ENCODE measurements around the gene SERPINA9. TPM values are rescaled to one million over a fixed set of nuclear protein-coding genes. Genes with fewer than 3 reads are reported as not detected.

The SERPINA9 gene
- total RNA-seq, 1 experiment from 2014 or later = not detected

- H4K20me1 ChIP-seq (ENCODE audit: insufficient read depth) = no peaks in the 10 kb centered on the region
- ChIA-PET CTCF (no interaction called here), RAD21 (ENCODE audit: low non-redundant PET in 1 of 2, low total read pairs in 2 of 2, uncharacterized antibody in 2 of 2, unreplicated experiment in 2 of 2) (no interaction called here), POLR2A (no interaction called here)
- no peak overlapping the region for H3K4me3 ChIP-seq (replicated peaks in 1 of 2; ENCODE audit: low read depth in 1 of 2, low read length in 2 of 2)
- DNase-seq (ENCODE audit: low read depth, low spot score) (no peak), ATAC-seq (no peak)
- TF ChIP-seq EZH2phosphoT487 (IDR thresholded peaks at IDR 0.05; ENCODE audit: borderline replicate concordance) = no peak
- no peak for TF ChIP-seq SRF (IDR thresholded peaks at IDR 0.05; ENCODE audit: low read depth)
- no peak for TF ChIP-seq YY1 (IDR thresholded peaks at IDR 0.05; ENCODE audit: extremely low read depth, insufficient replicate concordance, low read depth, low read length)
- TF ChIP-seq EGR1 (IDR thresholded peaks at IDR 0.05; ENCODE audit: low read depth) = no peak
- no peak for TF ChIP-seq ZNF274 (IDR thresholded peaks at IDR 0.05; ENCODE audit: low read depth, low read length)
- no peak for TF ChIP-seq CBX3 (IDR thresholded peaks at IDR 0.05; ENCODE audit: low read depth)
- no peak for TF ChIP-seq POLR2A (IDR thresholded peaks at IDR 0.05; ENCODE audit: borderline replicate concordance, extremely low read depth, insufficient read depth, insufficient read length)
- no peak for TF ChIP-seq CEBPB (IDR thresholded peaks at IDR 0.05; ENCODE audit: low read depth)
- no peaks in the 10 kb centered on the region for H3K9me3 ChIP-seq (ENCODE audit: control insufficient read depth in 1 of 2, insufficient read depth in 1 of 2, low read depth in 1 of 2, low read length in 2 of 2)
- no peak overlapping the region for H3K4me2 ChIP-seq (ENCODE audit: low read length)
- intact Hi-C loops (cut with micrococcal nuclease) = no loop called here
- H3K9ac ChIP-seq (ENCODE audit: low read length) = no peak overlapping the region
- H3K4me1 ChIP-seq (ENCODE audit: control insufficient read depth in 1 of 2, insufficient read depth in 2 of 2, low read length in 2 of 2) = no peaks in the 10 kb centered on the region
- no peaks in the 10 kb centered on the region for H3K9me2 ChIP-seq (ENCODE audit: insufficient read depth)
- H3K27ac ChIP-seq (ENCODE audit: low read depth, low read length) = no peak overlapping the region
- no peak overlapping the region for H2AFZ ChIP-seq (ENCODE audit: low read depth, low read length, poor library complexity, severe bottlenecking)
- no peaks in the 10 kb centered on the region for H3K79me2 ChIP-seq (ENCODE audit: insufficient read depth, low read length)
- H3K36me3 ChIP-seq (ENCODE audit: control insufficient read depth in 1 of 2, insufficient read depth in 2 of 2, low read length in 2 of 2) = no peaks in the 10 kb centered on the region
- no TSS peak for BruUV-seq (replicated peaks)
- peaks cover 17% of the 10 kb centered on the region; the same call in 1 of the 2 replicates for H3K27me3 ChIP-seq (ENCODE audit: insufficient read depth, low read length)
Measured at GRCh38 chr14:94499673-94500072, 23.7 kb upstream of the SERPINA9 start.

- Histone ChIP-seq H3K36me3 (ENCODE audit: control insufficient read depth in 1 of 2, insufficient read depth in 2 of 2, low read length in 2 of 2) (no peaks in the 10 kb centered on the region), H3K27me3 (ENCODE audit: insufficient read depth, low read length) (peaks cover 32% of the 10 kb centered on the region; the same call in 1 of the 2 replicates), H3K4me3 (replicated peaks in 1 of 2; ENCODE audit: low read depth in 1 of 2, low read length in 2 of 2) (no peak overlapping the region), H4K20me1 (ENCODE audit: insufficient read depth) (no peaks in the 10 kb centered on the region), H3K4me1 (ENCODE audit: control insufficient read depth in 1 of 2, insufficient read depth in 2 of 2, low read length in 2 of 2) (no peaks in the 10 kb centered on the region), H3K4me2 (ENCODE audit: low read length) (no peak overlapping the region), H3K9me2 (ENCODE audit: insufficient read depth) (no peaks in the 10 kb centered on the region), H3K9ac (ENCODE audit: low read length) (no peak overlapping the region), H2AFZ (ENCODE audit: low read depth, low read length, poor library complexity, severe bottlenecking) (no peak overlapping the region), H3K9me3 (ENCODE audit: control insufficient read depth in 1 of 2, insufficient read depth in 1 of 2, low read depth in 1 of 2, low read length in 2 of 2) (no peaks in the 10 kb centered on the region), H3K79me2 (ENCODE audit: insufficient read depth, low read length) (no peaks in the 10 kb centered on the region), H3K27ac (ENCODE audit: low read depth, low read length) (no peak overlapping the region)
- POLR2A ChIA-PET = no interaction called here
- RAD21 ChIA-PET (ENCODE audit: low non-redundant PET in 1 of 2, low total read pairs in 2 of 2, uncharacterized antibody in 2 of 2, unreplicated experiment in 2 of 2) = no interaction called here
- ATAC-seq (no peak), DNase-seq (ENCODE audit: low read depth, low spot score) (no peak)
- intact Hi-C loops (cut with micrococcal nuclease) = no loop called here
- CTCF ChIA-PET = no interaction called here
- no TSS peak for BruUV-seq (replicated peaks)
- TF ChIP-seq CBX3 (IDR thresholded peaks at IDR 0.05; ENCODE audit: low read depth) = no peak
- TF ChIP-seq REST (IDR thresholded peaks at IDR 0.05; ENCODE audit: low read depth) = no peak
- no peak for TF ChIP-seq RAD21 (IDR thresholded peaks at IDR 0.05; ENCODE audit: low read depth)
- no peak for TF ChIP-seq SP1 (IDR thresholded peaks at IDR 0.05; ENCODE audit: low read depth)
- no peak for TF ChIP-seq FOSL1 (IDR thresholded peaks at IDR 0.05; ENCODE audit: low read depth)
- no peak for TF ChIP-seq JUND (IDR thresholded peaks at IDR 0.05)
- TF ChIP-seq POLR2AphosphoS5 (IDR thresholded peaks at IDR 0.05; ENCODE audit: low read depth, low read length) = no peak
- TF ChIP-seq ZNF274 (IDR thresholded peaks at IDR 0.05; ENCODE audit: low read depth, low read length) = no peak
- no peak for TF ChIP-seq EZH2 (IDR thresholded peaks at IDR 0.05)
- TF ChIP-seq SRF (IDR thresholded peaks at IDR 0.05; ENCODE audit: low read depth) = no peak
- TF ChIP-seq EGR1 (IDR thresholded peaks at IDR 0.05; ENCODE audit: low read depth) = no peak
- no peak for TF ChIP-seq SIN3A (IDR thresholded peaks at IDR 0.05; ENCODE audit: low read depth)
- TF ChIP-seq EZH2phosphoT487 (IDR thresholded peaks at IDR 0.05; ENCODE audit: borderline replicate concordance) = no peak
- TF ChIP-seq, protein P1, sequence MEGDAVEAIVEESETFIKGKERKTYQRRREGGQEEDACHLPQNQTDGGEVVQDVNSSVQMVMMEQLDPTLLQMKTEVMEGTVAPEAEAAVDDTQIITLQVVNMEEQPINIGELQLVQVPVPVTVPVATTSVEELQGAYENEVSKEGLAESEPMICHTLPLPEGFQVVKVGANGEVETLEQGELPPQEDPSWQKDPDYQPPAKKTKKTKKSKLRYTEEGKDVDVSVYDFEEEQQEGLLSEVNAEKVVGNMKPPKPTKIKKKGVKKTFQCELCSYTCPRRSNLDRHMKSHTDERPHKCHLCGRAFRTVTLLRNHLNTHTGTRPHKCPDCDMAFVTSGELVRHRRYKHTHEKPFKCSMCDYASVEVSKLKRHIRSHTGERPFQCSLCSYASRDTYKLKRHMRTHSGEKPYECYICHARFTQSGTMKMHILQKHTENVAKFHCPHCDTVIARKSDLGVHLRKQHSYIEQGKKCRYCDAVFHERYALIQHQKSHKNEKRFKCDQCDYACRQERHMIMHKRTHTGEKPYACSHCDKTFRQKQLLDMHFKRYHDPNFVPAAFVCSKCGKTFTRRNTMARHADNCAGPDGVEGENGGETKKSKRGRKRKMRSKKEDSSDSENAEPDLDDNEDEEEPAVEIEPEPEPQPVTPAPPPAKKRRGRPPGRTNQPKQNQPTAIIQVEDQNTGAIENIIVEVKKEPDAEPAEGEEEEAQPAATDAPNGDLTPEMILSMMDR (IDR thresholded peaks at IDR 0.05 in 2 of 3, conservative IDR thresholded peaks at IDR 0.05 in 1 of 3; ENCODE audit: borderline replicate concordance in 1 of 3, insufficient read depth in 1 of 3, low read depth in 2 of 3, low read length in 2 of 3) = no peak
Measured at GRCh38 chr14:94498215-94498614, 22.2 kb upstream of the SERPINA9 start.
